Ascending aorta (tissue), 2 donors: ENCODE data around the gene MEF2A. TPM values are rescaled to one million over a fixed set of nuclear protein-coding genes. Genes with fewer than 3 reads are reported as not detected.

Experiments
- DNase-seq, 2 donors: peaks; one replicate each; pipeline ENCODE4 v3.0.0-alpha.2; 2019; ENCODE audit warnings: low spot score in 2 of 2
- H3K27ac ChIP-seq, 2 donors: fragments of 200-600 bp; sonication (generic); one replicate each; pipeline ENCODE4 v1.5.1; 2016 to 2017; ENCODE audit warnings: mild to moderate bottlenecking in 1 of 2
- H3K27me3 ChIP-seq: fragments of 200-600 bp; sonication (generic); one replicate; pipeline ENCODE4 v1.5.1; 2017
- H3K36me3 ChIP-seq, 2 donors: fragments of 200-600 bp; sonication (generic); one replicate each; pipeline ENCODE4 v1.5.1; 2016
- H3K4me1 ChIP-seq, 2 donors: fragments of 200-600 bp; sonication (generic); one replicate each; pipeline ENCODE4 v1.5.1; 2016 to 2017; ENCODE audit warnings: mild to moderate bottlenecking in 1 of 2
- H3K4me3 ChIP-seq, 2 donors: fragments of 200-600 bp; sonication (generic); one replicate each; pipeline ENCODE4 v1.5.1; 2016 to 2017; ENCODE audit warnings: mild to moderate bottlenecking in 1 of 2
- H3K9me3 ChIP-seq, 2 donors: fragments of 200-600 bp; sonication (generic); one replicate each; pipeline ENCODE4 v1.5.1; 2016
- CTCF ChIP-seq, 3 experiments: fragments of 200-600 bp in 2 of 3; fragments of 450-650 bp in 1 of 3; sonication (generic) in 2 of 3; IDR thresholded peaks; one replicate each; pipeline ENCODE4 v1.5.1; 2016 to 2019; ENCODE audit warnings: antibody characterized with exemption in 3 of 3, mild to moderate bottlenecking in 1 of 3, moderate library complexity in 1 of 3
- intact Hi-C: fragments of 100-400 bp; cut with DNase I; formaldehyde crosslinking; loops from one replicate; pipeline ENCODE4 v1.15.1; 2023
- total RNA-seq: library from RNA; depleted of rRNA; stranded (reverse); fragments of >200 nt; gene quantifications from one replicate; pipeline ENCODE4 v1.1.0, GENCODE V29; 2016

Gene MEF2A
- total RNA-seq, 1 donor from 2014 or later = 99.4 TPM

DNA sequence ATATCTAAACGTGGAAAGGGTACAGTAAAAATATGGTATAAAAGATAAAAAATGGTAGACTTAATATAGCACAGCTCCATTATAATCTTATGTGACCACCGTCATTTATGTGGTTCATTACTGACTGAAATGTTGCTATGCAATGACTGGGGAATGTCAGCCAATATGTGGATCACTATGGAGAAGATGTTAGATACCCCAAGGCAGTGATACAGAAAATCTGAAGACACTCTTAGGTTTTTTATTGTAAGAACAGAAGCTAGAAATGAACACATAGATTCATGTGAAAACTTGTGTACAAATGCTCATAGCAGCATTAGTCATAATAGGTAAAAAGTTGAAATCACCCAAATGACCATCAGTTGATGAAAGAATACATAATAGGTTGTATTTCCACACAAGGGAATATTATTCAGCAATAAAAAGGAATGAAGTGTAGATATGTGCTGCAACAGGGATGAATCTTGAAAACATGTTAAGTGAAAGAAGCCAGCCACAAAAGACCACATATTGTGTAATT, 18.4 kb downstream of the MEF2A start:
- Histone ChIP-seq H3K27me3 (no peaks in the 10 kb centered on the region), H3K27ac (no peak overlapping the region), H3K36me3 (no peaks in the 10 kb centered on the region), H3K4me1 (peaks cover 0 to 22% of the 10 kb centered on the region in 2 donors), H3K9me3 (peaks cover 10 to 30% of the 10 kb centered on the region in 2 donors), H3K4me3 (no peak overlapping the region)
- TF ChIP-seq CTCF (IDR thresholded peaks at IDR 0.05) = no peak
- intact Hi-C loops = no loop called here
- no peak for DNase-seq

DNA sequence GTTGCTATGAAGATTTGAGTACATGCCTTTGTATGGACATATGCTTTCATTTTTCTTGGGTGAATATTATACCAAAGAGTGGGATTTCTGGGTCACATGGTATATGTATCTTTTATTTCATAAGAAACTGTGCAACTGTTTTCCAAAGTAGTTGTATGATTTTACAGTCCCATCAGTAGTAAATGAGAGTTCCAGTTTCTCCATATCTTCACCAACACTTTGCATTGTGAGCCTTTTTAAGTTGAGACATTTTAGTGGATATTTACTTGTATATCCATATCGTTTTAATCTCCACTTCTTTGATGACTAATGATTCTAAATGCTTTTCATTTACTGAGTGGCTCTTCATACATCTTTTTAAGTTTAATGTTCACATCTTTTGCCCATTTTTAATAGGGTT, 20.3 kb downstream of the MEF2A start:
- DNase-seq = no peak
- no peaks in the 10 kb centered on the region for H3K27me3 ChIP-seq
- TF ChIP-seq CTCF (IDR thresholded peaks at IDR 0.05) = no peak
- H3K4me1 ChIP-seq = peaks cover 0 to 9% of the 10 kb centered on the region in 2 donors
- H3K36me3 ChIP-seq = no peaks in the 10 kb centered on the region
- no peak overlapping the region for H3K4me3 ChIP-seq
- intact Hi-C loops = no loop called here
- H3K27ac ChIP-seq = no peak overlapping the region
- peaks cover 10 to 30% of the 10 kb centered on the region in 2 donors for H3K9me3 ChIP-seq

- Histone ChIP-seq H3K4me3 (no peak overlapping the region), H3K27ac (no peak overlapping the region), H3K27me3 (no peaks in the 10 kb centered on the region), H3K36me3 (no peaks in the 10 kb centered on the region), H3K4me1 (no peaks in the 10 kb centered on the region), H3K9me3 (peaks cover 10 to 30% of the 10 kb centered on the region in 2 donors)
- TF ChIP-seq CTCF (IDR thresholded peaks at IDR 0.05) = no peak
- DNase-seq = no peak
- intact Hi-C loops = no loop called here
Observed at GRCh38 chr15:99589801-99590200, 24.0 kb downstream of the MEF2A start.

DNA sequence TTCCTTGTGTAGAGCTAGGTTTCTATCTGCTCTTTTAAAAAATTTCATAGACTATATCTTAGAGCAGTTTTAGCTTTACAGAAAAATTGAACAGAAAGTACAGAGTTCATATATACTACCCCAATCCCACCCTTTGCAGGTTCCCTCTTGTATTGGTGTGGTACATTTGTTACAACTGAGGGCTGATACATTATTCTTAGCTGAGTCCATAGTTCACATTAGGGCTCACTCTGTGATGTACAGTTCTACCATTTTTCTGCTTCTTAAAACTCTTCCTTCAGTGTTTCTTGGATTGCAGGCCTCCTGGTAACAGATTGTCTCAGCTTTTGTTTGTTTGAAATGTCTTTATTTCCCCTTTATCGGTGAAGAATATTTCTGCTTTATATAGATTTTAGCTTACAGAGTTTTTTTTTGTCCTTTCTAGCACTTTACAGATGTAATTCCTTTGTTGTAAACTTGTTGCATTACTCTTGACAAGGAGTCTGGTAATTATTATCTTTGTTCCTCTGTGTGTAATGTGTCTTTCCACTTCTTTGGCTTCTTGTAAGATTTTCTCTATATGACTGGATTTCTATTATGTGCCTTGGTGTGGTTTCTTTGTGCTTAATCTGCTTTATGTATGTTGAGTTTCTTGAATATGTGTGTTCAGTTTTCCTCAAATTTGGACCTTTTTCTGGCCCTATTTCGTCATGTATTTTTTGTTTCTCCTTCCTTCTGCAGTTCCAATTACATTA, 25.3 kb downstream of the MEF2A start:
- TF ChIP-seq CTCF (IDR thresholded peaks at IDR 0.05) = no peak
- intact Hi-C loops = no loop called here
- DNase-seq = no peak
- no peaks in the 10 kb centered on the region for H3K36me3 ChIP-seq
- H3K27me3 ChIP-seq = no peaks in the 10 kb centered on the region
- H3K4me1 ChIP-seq = no peaks in the 10 kb centered on the region
- H3K27ac ChIP-seq = no peak overlapping the region
- peaks cover 2 to 23% of the 10 kb centered on the region in 2 donors for H3K9me3 ChIP-seq
- H3K4me3 ChIP-seq = no peak overlapping the region

DNA sequence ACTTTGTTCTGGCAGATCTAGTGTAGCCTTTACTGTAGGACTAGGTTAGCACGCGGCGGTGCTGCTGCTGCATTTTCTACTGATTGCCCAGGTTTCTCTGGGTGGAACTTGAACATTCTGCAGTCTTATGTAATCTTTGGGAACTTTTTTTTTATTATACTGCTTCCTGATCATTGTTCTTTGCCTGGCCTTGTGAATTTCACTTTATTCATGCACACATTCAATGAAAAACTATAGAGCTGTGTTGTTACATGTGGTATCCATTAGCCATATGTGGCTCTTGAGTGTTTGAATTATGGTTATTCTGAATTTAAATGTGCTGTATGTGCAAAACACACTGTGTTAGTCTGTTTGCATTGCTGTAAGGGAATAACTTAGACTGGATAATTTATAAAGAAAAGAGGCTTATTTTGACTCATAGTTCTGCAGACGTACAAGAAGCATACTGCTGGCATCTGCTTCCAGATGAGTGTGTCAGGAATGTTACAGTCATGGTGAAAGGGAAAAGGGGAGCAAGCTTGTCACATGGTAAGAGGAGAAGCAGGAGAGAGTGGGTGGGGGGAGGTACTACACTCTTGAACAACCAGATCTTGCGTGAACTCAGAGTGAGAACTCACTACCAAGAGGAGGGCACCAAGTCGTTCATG, 26.5 kb downstream of the MEF2A start:
- no peak overlapping the region for H3K27ac ChIP-seq
- H3K36me3 ChIP-seq = no peaks in the 10 kb centered on the region
- H3K27me3 ChIP-seq = no peaks in the 10 kb centered on the region
- H3K4me1 ChIP-seq = no peaks in the 10 kb centered on the region
- H3K4me3 ChIP-seq = no peak overlapping the region
- DNase-seq = no peak
- intact Hi-C loops = no loop called here
- no peak for TF ChIP-seq CTCF (IDR thresholded peaks at IDR 0.05)
- H3K9me3 ChIP-seq = peaks cover 0 to 11% of the 10 kb centered on the region in 2 donors
